Liver (tissue), 9 donors: ENCODE results near the gene DDX54. TPM values are rescaled to one million over a fixed set of nuclear protein-coding genes. Genes with fewer than 3 reads are reported as not detected.

Experiments used
- DNase-seq: peaks from one replicate; pipeline ENCODE4 v3.0.0-alpha.2; 2017; ENCODE audit warnings: low spot score
- H3K27ac ChIP-seq, 2 donors: one replicate each; pipeline ENCODE4 v1.7.0; 2013; ENCODE audit warnings: inconsistent platforms in 2 of 2, low read length in 2 of 2, control low read depth in 1 of 2, low read depth in 1 of 2, mild to moderate bottlenecking in 1 of 2
- H3K27me3 ChIP-seq, 4 donors: one replicate each; pipeline versions ENCODE4 v1.6.1 to v1.7.0; 2013; ENCODE audit warnings: low read length in 3 of 4, inconsistent platforms in 1 of 4, mild to moderate bottlenecking in 1 of 4, moderate library complexity in 1 of 4; ENCODE audit not compliant: control insufficient read depth in 4 of 4, insufficient read depth in 4 of 4
- H3K36me3 ChIP-seq, 4 donors: one replicate each; pipeline versions ENCODE4 v1.6.1 to v1.7.0; 2013; ENCODE audit warnings: low read length in 3 of 4, mild to moderate bottlenecking in 3 of 4, low read depth in 1 of 4, moderate library complexity in 1 of 4; ENCODE audit not compliant: control insufficient read depth in 4 of 4, insufficient read depth in 3 of 4
- H3K4me1 ChIP-seq, 4 donors: one replicate each; pipeline versions ENCODE4 v1.6.1 to v1.7.0; 2013; ENCODE audit warnings: low read length in 3 of 4, mild to moderate bottlenecking in 3 of 4, moderate library complexity in 1 of 4; ENCODE audit not compliant: control insufficient read depth in 4 of 4, insufficient read depth in 4 of 4
- H3K4me3 ChIP-seq, 3 donors: one replicate each; pipeline versions ENCODE4 v1.6.1 to v1.7.0; 2013; ENCODE audit warnings: low read length in 3 of 3, control low read depth in 1 of 3, low read depth in 1 of 3, mild to moderate bottlenecking in 1 of 3
- H3K9ac ChIP-seq, 2 donors: one replicate each; pipeline ENCODE4 v1.7.0; 2013; ENCODE audit warnings: low read length in 2 of 2, mild to moderate bottlenecking in 2 of 2, moderate library complexity in 2 of 2, control low read depth in 1 of 2, low read depth in 1 of 2
- H3K9me3 ChIP-seq, 4 donors: one replicate each; pipeline versions ENCODE4 v1.6.1 to v1.7.0; 2013; ENCODE audit warnings: low read length in 3 of 4; ENCODE audit not compliant: control insufficient read depth in 4 of 4
- ATF3 ChIP-seq: IDR thresholded peaks from 2 replicates; pipeline ENCODE4 v1.6.1; 2016; ENCODE audit warnings: antibody characterized with exemption
- CTCF ChIP-seq: fragments of 150-350 bp; IDR thresholded peaks from 2 replicates; pipeline ENCODE4 v1.5.1; 2017; ENCODE audit warnings: improper control_type of control experiment, low read depth, low read length; ENCODE audit not compliant: missing input control
- EGR1 ChIP-seq, 2 donors: IDR thresholded peaks; 2 replicates each; pipeline ENCODE4 v1.6.1; 2016 to 2018; ENCODE audit warnings: antibody characterized with exemption in 2 of 2, low read depth in 2 of 2
- FOXA1 ChIP-seq: IDR thresholded peaks from 2 replicates; pipeline ENCODE4 v1.6.1; 2016; ENCODE audit warnings: antibody characterized with exemption
- FOXA2 ChIP-seq: IDR thresholded peaks from 2 replicates; pipeline ENCODE4 v1.6.1; 2016; ENCODE audit warnings: antibody characterized with exemption
- HNF4A ChIP-seq, 2 donors: conservative IDR thresholded peaks; 2 replicates each; pipeline ENCODE4 v1.6.1; 2016; ENCODE audit warnings: antibody characterized with exemption in 2 of 2, mild to moderate bottlenecking in 2 of 2
- HNF4G ChIP-seq: IDR thresholded peaks from 2 replicates; pipeline ENCODE4 v1.6.1; 2016; ENCODE audit warnings: antibody characterized with exemption
- JUND ChIP-seq, 2 donors: IDR thresholded peaks; 2 replicates each; pipeline ENCODE4 v1.6.1; 2016; ENCODE audit warnings: antibody characterized with exemption in 2 of 2
- MAX ChIP-seq: IDR thresholded peaks from 2 replicates; pipeline ENCODE4 v1.6.1; 2016; ENCODE audit warnings: antibody characterized with exemption
- NR2F2 ChIP-seq: IDR thresholded peaks from 2 replicates; pipeline ENCODE4 v1.6.1; 2016; ENCODE audit warnings: antibody characterized with exemption
- RAD21 ChIP-seq, 2 donors: IDR thresholded peaks; 2 replicates each; pipeline ENCODE4 v1.6.1; 2016; ENCODE audit warnings: antibody characterized with exemption in 2 of 2, mild to moderate bottlenecking in 2 of 2
- RXRA ChIP-seq, 2 donors: IDR thresholded peaks; 2 replicates each; pipeline ENCODE4 v1.6.1; 2017 to 2018; ENCODE audit warnings: antibody characterized with exemption in 2 of 2, mild to moderate bottlenecking in 1 of 2
- SP1 ChIP-seq: IDR thresholded peaks from 2 replicates; pipeline ENCODE4 v1.6.1; 2018; ENCODE audit warnings: antibody characterized with exemption, mild to moderate bottlenecking
- TAF1 ChIP-seq: conservative IDR thresholded peaks from 2 replicates; pipeline ENCODE4 v1.6.1; 2016; ENCODE audit warnings: antibody characterized with exemption, mild to moderate bottlenecking
- YY1 ChIP-seq: IDR thresholded peaks from 2 replicates; pipeline ENCODE4 v1.6.1; 2016; ENCODE audit warnings: antibody characterized with exemption, mild to moderate bottlenecking
- ZBTB33 ChIP-seq: IDR thresholded peaks from 2 replicates; pipeline ENCODE4 v1.6.1; 2016; ENCODE audit warnings: antibody characterized with exemption
- WGBS: extraction: QIAGEN DNeasy Blood & Tissue Kit; methylation state at CpG from one replicate; pipeline ENCODE4 v1.1.7; 2013; 5-methylcytosine and 5-hydroxymethylcytosine counted together
- polyA plus RNA-seq, 2 donors: library from polyadenylated mRNA; stranded (reverse) in 1 of 2; unstranded in 1 of 2; fragments of 200-250 nt in 1 of 2; fragments of >200 nt in 1 of 2; fragmentation: Nextera tagmentation in 1 of 2; extraction: Ambion mirVana in 1 of 2; gene quantifications; one replicate each; pipeline versions ENCODE4 v1.2.1 to v1.2.3, GENCODE V29; 2013 to 2015
- total RNA-seq, 2 donors: library from RNA; depleted of rRNA; stranded (reverse); fragments of >200 nt; gene quantifications; one replicate each; pipeline ENCODE4 v1.2.3, GENCODE V29; 2014
- donor health status: healthy.
- donor health status: healthy.
- donor health status: healthy.
- donor health status: healthy.
- donor health status: healthy.

The DDX54 gene
- total and polyA plus RNA-seq, 4 donors: 20.2 to 28.4 (median 21.6) TPM

GRCh38 chr12:113159937-113160336 is 25.3 kb downstream of the DDX54 start:
- Histone ChIP-seq H3K4me3 (no peak overlapping the region), H3K9ac (no peak overlapping the region), H3K9me3 (no peaks in the 10 kb centered on the region), H3K27me3 (peaks cover 0 to 2% (median 0%) of the 10 kb centered on the region in 4 donors), H3K27ac (no peak overlapping the region), H3K4me1 (peaks cover 0 to 9% (median 4%) of the 10 kb centered on the region in 4 donors), H3K36me3 (peaks cover 7 to 49% (median 18%) of the 10 kb centered on the region in 4 donors)
- no peak for DNase-seq
- TF ChIP-seq CTCF (no peak), ZBTB33 (no peak), YY1 (no peak), HNF4A (conservative IDR thresholded peaks at IDR 0.05) (no peak), FOXA1 (no peak), MAX (no peak), TAF1 (no peak)
- WGBS: 98% methylated on average over 7 of the region's 7 CpGs

- Histone ChIP-seq H3K9me3 (no peaks in the 10 kb centered on the region), H3K27ac (no peak overlapping the region), H3K9ac (no peak overlapping the region), H3K4me1 (peaks cover 0 to 15% (median 5%) of the 10 kb centered on the region in 4 donors), H3K4me3 (no peak overlapping the region), H3K27me3 (peaks cover 0 to 2% (median 0%) of the 10 kb centered on the region in 4 donors), H3K36me3 (peaks cover 7 to 43% (median 17%) of the 10 kb centered on the region in 4 donors)
- TF ChIP-seq RXRA (IDR thresholded peaks at IDR 0.05) (no peak), FOXA2 (no peak), NR2F2 (no peak), MAX (no peak), EGR1 (IDR thresholded peaks at IDR 0.05; ENCODE audit: low read depth in 2 of 2) (no peak), HNF4G (no peak), ZBTB33 (no peak), ATF3 (no peak), HNF4A (conservative IDR thresholded peaks at IDR 0.05) (no peak), FOXA1 (no peak), TAF1 (no peak), JUND (IDR thresholded peaks at IDR 0.05) (no peak), SP1 (no peak), RAD21 (IDR thresholded peaks at IDR 0.05) (no peak)
- no peak for DNase-seq
- WGBS: 96% methylated on average over 26 of the region's 26 CpGs
Observed at GRCh38 chr12:113158439-113159203, 26.7 kb downstream of the DDX54 start.
